Neural progenitor cell (in vitro differentiated cells): ENCODE measurements around the gene GABRG3. TPM values are rescaled to one million over a fixed set of nuclear protein-coding genes. Genes with fewer than 3 reads are reported as not detected.

Source experiments
- DNase-seq: peaks from one replicate; pipeline ENCODE4 v3.0.0-alpha.2; 2016; ENCODE audit warnings: low spot score
- H2AFZ ChIP-seq: fragments of 200-600 bp; sonication (generic); replicated peaks from 2 replicates; pipeline ENCODE4 v1.6.1; 2016; ENCODE audit warnings: antibody characterized with exemption
- H3F3A ChIP-seq: fragments of 200-600 bp; sonication (generic); 2 replicates; pipeline ENCODE4 v1.6.1; 2016; ENCODE audit warnings: antibody characterized with exemption, low read depth
- H3K27ac ChIP-seq: fragments of 200-600 bp; sonication (generic); 2 replicates; pipeline ENCODE4 v1.5.1; 2016; ENCODE audit warnings: mild to moderate bottlenecking
- H3K27me3 ChIP-seq: fragments of 200-600 bp; sonication (generic); 2 replicates; pipeline ENCODE4 v1.6.1; 2016; ENCODE audit warnings: mild to moderate bottlenecking, moderate library complexity
- H3K36me3 ChIP-seq: fragments of 200-600 bp; sonication (generic); 2 replicates; pipeline ENCODE4 v1.5.1; 2016
- H3K4me1 ChIP-seq: fragments of 200-600 bp; sonication (generic); 2 replicates; pipeline ENCODE4 v1.6.1; 2016; ENCODE audit warnings: mixed run types
- H3K4me2 ChIP-seq: fragments of 200-600 bp; sonication (generic); 2 replicates; pipeline ENCODE4 v1.6.1; 2016
- H3K4me3 ChIP-seq: fragments of 200-600 bp; sonication (generic); 2 replicates; pipeline ENCODE4 v1.5.1; 2016
- H3K79me2 ChIP-seq: fragments of 200-600 bp; sonication (generic); 2 replicates; pipeline ENCODE4 v1.6.1; 2016; ENCODE audit warnings: low read depth
- H3K9ac ChIP-seq: fragments of 200-600 bp; sonication (generic); 2 replicates; pipeline ENCODE4 v1.6.1; 2016
- H3K9me3 ChIP-seq: fragments of 200-600 bp; sonication (generic); 2 replicates; pipeline ENCODE4 v1.5.1; 2016; ENCODE audit warnings: low read depth
- H4K20me1 ChIP-seq: fragments of 200-600 bp; sonication (generic); 2 replicates; pipeline ENCODE4 v1.6.1; 2016; ENCODE audit warnings: low read depth
- H3K27ac Mint-ChIP-seq: 3 replicates; pipeline ENCODE4 v1.8.0; 2021; ENCODE audit warnings: mixed read lengths
- H3K27me3 Mint-ChIP-seq: 2 replicates; pipeline ENCODE4 v1.8.0; 2022; ENCODE audit warnings: low read depth, mild to moderate bottlenecking, inconsistent platforms, moderate library complexity, mixed read lengths; ENCODE audit not compliant: insufficient read depth
- H3K36me3 Mint-ChIP-seq: 3 replicates; pipeline ENCODE4 v1.8.0; 2021; ENCODE audit warnings: mixed read lengths
- H3K4me1 Mint-ChIP-seq: 3 replicates; pipeline ENCODE4 v1.8.0; 2021; ENCODE audit warnings: mixed read lengths
- H3K4me3 Mint-ChIP-seq: 3 replicates; pipeline ENCODE4 v1.8.0; 2021; ENCODE audit warnings: mild to moderate bottlenecking, moderate library complexity, mixed read lengths
- H3K9me3 Mint-ChIP-seq: 3 replicates; pipeline ENCODE4 v1.8.0; 2020; ENCODE audit warnings: mixed read lengths
- CTCF ChIP-seq: fragments of 200-600 bp; sonication (generic); IDR thresholded peaks from 2 replicates; pipeline ENCODE4 v1.5.1; 2017; ENCODE audit warnings: antibody characterized with exemption, mild to moderate bottlenecking
- EZH2 ChIP-seq: fragments of 200-600 bp; sonication (generic); IDR thresholded peaks from 2 replicates; pipeline ENCODE4 v1.6.1; 2017; ENCODE audit warnings: antibody characterized with exemption, mild to moderate bottlenecking, moderate library complexity
- EZH2phosphoT487 ChIP-seq: fragments of 200-600 bp; sonication (generic); IDR thresholded peaks from 2 replicates; pipeline ENCODE4 v1.6.1; 2017; ENCODE audit warnings: antibody characterized with exemption
- total RNA-seq: library from RNA; depleted of rRNA; stranded (reverse); fragments of >200 nt; gene quantifications from 2 replicates; pipeline ENCODE4 v1.2.3, GENCODE V29; 2015; ENCODE audit warnings: low replicate concordance

GABRG3 gene
- total RNA-seq, 1 donor from 2014 or later: 3.4 TPM

- no peaks in the 10 kb centered on the region for H3F3A ChIP-seq
- Mint-ChIP-seq H3K4me3 (no peak overlapping the region), H3K27ac (no peak overlapping the region)
Measured at GRCh38 chr15:27273506-27273905, 302.5 kb downstream of the GABRG3 start.

GRCh38 chr15:27278761-27279160 is 307.8 kb downstream of the GABRG3 start:
- Histone ChIP-seq H3K27ac (no peak overlapping the region), H3K79me2 (no peaks in the 10 kb centered on the region), H4K20me1 (no peaks in the 10 kb centered on the region), H3F3A (no peaks in the 10 kb centered on the region), H3K9me3 (no peaks in the 10 kb centered on the region), H3K4me3 (no peak overlapping the region), H3K4me1 (no peaks in the 10 kb centered on the region), H3K4me2 (no peak overlapping the region), H3K27me3 (no peaks in the 10 kb centered on the region), H3K36me3 (no peaks in the 10 kb centered on the region), H3K9ac (no peak overlapping the region), H2AFZ (no peak overlapping the region)
- Mint-ChIP-seq H3K27ac (no peak overlapping the region), H3K4me1 (peaks cover 26% of the 10 kb centered on the region), H3K4me3 (no peak overlapping the region), H3K9me3 (peaks cover 2% of the 10 kb centered on the region), H3K36me3 (no peaks in the 10 kb centered on the region), H3K27me3 (peaks cover 5% of the 10 kb centered on the region)
- no peak for DNase-seq
- no peak for TF ChIP-seq CTCF
- no peak for TF ChIP-seq EZH2phosphoT487
- no peak for TF ChIP-seq EZH2

More at GRCh38 chr15:27273506-27273905, 302.5 kb downstream of the GABRG3 start:
- Histone ChIP-seq H3K27ac (no peak overlapping the region), H3K9ac (no peak overlapping the region), H3K4me3 (no peak overlapping the region), H3K79me2 (no peaks in the 10 kb centered on the region), H3K4me1 (no peaks in the 10 kb centered on the region), H3K36me3 (no peaks in the 10 kb centered on the region), H4K20me1 (no peaks in the 10 kb centered on the region), H3K27me3 (no peaks in the 10 kb centered on the region), H3K4me2 (no peak overlapping the region), H2AFZ (no peak overlapping the region), H3K9me3 (no peaks in the 10 kb centered on the region)
- Mint-ChIP-seq H3K36me3 (no peaks in the 10 kb centered on the region), H3K4me1 (peaks cover 25% of the 10 kb centered on the region), H3K9me3 (peaks cover 2% of the 10 kb centered on the region), H3K27me3 (peaks cover 5% of the 10 kb centered on the region)
- no peak for DNase-seq
- TF ChIP-seq EZH2: no peak
- TF ChIP-seq CTCF: no peak
- TF ChIP-seq EZH2phosphoT487: no peak

- Histone ChIP-seq H2AFZ (no peak overlapping the region), H3K27me3 (no peaks in the 10 kb centered on the region), H3F3A (no peaks in the 10 kb centered on the region), H3K27ac (no peak overlapping the region), H3K9ac (no peak overlapping the region), H3K4me2 (no peak overlapping the region), H3K4me3 (no peak overlapping the region), H3K36me3 (no peaks in the 10 kb centered on the region), H3K4me1 (no peaks in the 10 kb centered on the region), H3K79me2 (no peaks in the 10 kb centered on the region), H4K20me1 (no peaks in the 10 kb centered on the region), H3K9me3 (no peaks in the 10 kb centered on the region)
- no peaks in the 10 kb centered on the region for H3K36me3 Mint-ChIP-seq
- H3K27me3 Mint-ChIP-seq: no peaks in the 10 kb centered on the region
- H3K4me1 Mint-ChIP-seq: no peaks in the 10 kb centered on the region
- no peak for TF ChIP-seq EZH2
- no peak for DNase-seq
- H3K9me3 Mint-ChIP-seq: no peaks in the 10 kb centered on the region
- no peak overlapping the region for H3K4me3 Mint-ChIP-seq
- H3K27ac Mint-ChIP-seq: no peak overlapping the region
Measured at GRCh38 chr15:27292641-27293040, 321.7 kb downstream of the GABRG3 start.

- H3K9me3 Mint-ChIP-seq: no peaks in the 10 kb centered on the region
- Histone ChIP-seq H3K27ac (no peak overlapping the region), H3K36me3 (no peaks in the 10 kb centered on the region)
Measured at GRCh38 chr15:27293607-27294006, 322.6 kb downstream of the GABRG3 start.

More at GRCh38 chr15:27293607-27294006, 322.6 kb downstream of the GABRG3 start:
- H3K4me3 ChIP-seq: no peak overlapping the region
- H3K9me3 ChIP-seq: no peaks in the 10 kb centered on the region
- H3K79me2 ChIP-seq: no peaks in the 10 kb centered on the region
- Mint-ChIP-seq H3K27ac (no peak overlapping the region), H3K36me3 (no peaks in the 10 kb centered on the region), H3K4me3 (no peak overlapping the region), H3K4me1 (no peaks in the 10 kb centered on the region), H3K27me3 (no peaks in the 10 kb centered on the region)
- H3F3A ChIP-seq: no peaks in the 10 kb centered on the region
- H4K20me1 ChIP-seq: no peaks in the 10 kb centered on the region
- H3K9ac ChIP-seq: no peak overlapping the region
- TF ChIP-seq EZH2 (no peak), EZH2phosphoT487 (no peak), CTCF (no peak)
- H3K27me3 ChIP-seq: no peaks in the 10 kb centered on the region
- no peak overlapping the region for H3K4me2 ChIP-seq
- no peak overlapping the region for H2AFZ ChIP-seq
- DNase-seq: no peak
- H3K4me1 ChIP-seq: no peaks in the 10 kb centered on the region
